Astrocyte of the spinal cord (primary cell): ENCODE measurements around the gene THEM4.
A peak's percentile ranks its signal among the peaks of the same experiment; 100 is the strongest.

Experiments
- DNase-seq: peaks from one replicate; pipeline ENCODE4 v3.0.0; 2011; ENCODE audit warnings: low read depth, low spot score
- H3K4me3 ChIP-seq: 2 replicates; pipeline ENCODE4 v1.5.1; 2011; ENCODE audit warnings: low read depth, mild to moderate bottlenecking, low read length, moderate library complexity
- CTCF ChIP-seq: IDR thresholded peaks from 2 replicates; pipeline ENCODE4 v1.5.1; 2012; ENCODE audit warnings: low read depth, mild to moderate bottlenecking, low read length, inconsistent platforms
- in situ Hi-C: cut with HindIII; loops from 2 replicates; pipeline ENCODE4 v1.10.0; 2017; ENCODE audit warnings: low sequenced_read_pairs

The THEM4 gene

GRCh38 chr1:151898519-151898991 lies 10.8 kb downstream of the THEM4 start:
- no peak overlapping the region for H3K4me3 ChIP-seq

GRCh38 chr1:151897991-151898431 lies 11.3 kb downstream of the THEM4 start:
- no peak for TF ChIP-seq CTCF
- in situ Hi-C loops, result no loop called here
- DNase-seq, result no peak
- no peak overlapping the region for H3K4me3 ChIP-seq

More at GRCh38 chr1:151898519-151898991, 10.8 kb downstream of the THEM4 start:
- DNase-seq, result no peak
- in situ Hi-C loops, result no loop called here
- no peak for TF ChIP-seq CTCF

GRCh38 chr1:151893176-151893924 lies 16.0 kb downstream of the THEM4 start:
- DNase-seq, result no peak
- TF ChIP-seq CTCF, result no peak
- in situ Hi-C loops, result no loop called here
- H3K4me3 ChIP-seq, result no peak overlapping the region

GRCh38 chr1:151892190-151892589 lies 17.1 kb downstream of the THEM4 start:
- no peak overlapping the region for H3K4me3 ChIP-seq
- peak; percentile 37 for DNase-seq
- in situ Hi-C loops, result no loop called here
- TF ChIP-seq CTCF, result no peak

GRCh38 chr1:151891512-151891911 lies 17.8 kb downstream of the THEM4 start:
- no peak for DNase-seq
- in situ Hi-C loops, result no loop called here
- TF ChIP-seq CTCF, result no peak
- no peak overlapping the region for H3K4me3 ChIP-seq

GRCh38 chr1:151888972-151889570 lies 20.2 kb downstream of the THEM4 start:
- TF ChIP-seq CTCF, result peak; percentile 35
- no peak for DNase-seq
- in situ Hi-C loops, result no loop called here
- no peak overlapping the region for H3K4me3 ChIP-seq
